GM10266 (cell line): ENCODE measurements around the gene HERPUD1.

Source experiments
- DNase-seq: peaks from one replicate; pipeline ENCODE4 v3.0.0; 2012; ENCODE audit errors: extremely low spot score
- TF ChIP-seq, protein P1 (sequence below): IDR thresholded peaks from 2 replicates; pipeline ENCODE4 v1.5.1; 2012; ENCODE audit warnings: mild to moderate bottlenecking, low read depth; ENCODE audit not compliant: control insufficient read depth, insufficient read depth; ENCODE audit errors: missing control alignments

The HERPUD1 gene

GRCh38 chr16:56888806-56889205, 43.1 kb upstream of the HERPUD1 start:
- TF ChIP-seq, protein P1, sequence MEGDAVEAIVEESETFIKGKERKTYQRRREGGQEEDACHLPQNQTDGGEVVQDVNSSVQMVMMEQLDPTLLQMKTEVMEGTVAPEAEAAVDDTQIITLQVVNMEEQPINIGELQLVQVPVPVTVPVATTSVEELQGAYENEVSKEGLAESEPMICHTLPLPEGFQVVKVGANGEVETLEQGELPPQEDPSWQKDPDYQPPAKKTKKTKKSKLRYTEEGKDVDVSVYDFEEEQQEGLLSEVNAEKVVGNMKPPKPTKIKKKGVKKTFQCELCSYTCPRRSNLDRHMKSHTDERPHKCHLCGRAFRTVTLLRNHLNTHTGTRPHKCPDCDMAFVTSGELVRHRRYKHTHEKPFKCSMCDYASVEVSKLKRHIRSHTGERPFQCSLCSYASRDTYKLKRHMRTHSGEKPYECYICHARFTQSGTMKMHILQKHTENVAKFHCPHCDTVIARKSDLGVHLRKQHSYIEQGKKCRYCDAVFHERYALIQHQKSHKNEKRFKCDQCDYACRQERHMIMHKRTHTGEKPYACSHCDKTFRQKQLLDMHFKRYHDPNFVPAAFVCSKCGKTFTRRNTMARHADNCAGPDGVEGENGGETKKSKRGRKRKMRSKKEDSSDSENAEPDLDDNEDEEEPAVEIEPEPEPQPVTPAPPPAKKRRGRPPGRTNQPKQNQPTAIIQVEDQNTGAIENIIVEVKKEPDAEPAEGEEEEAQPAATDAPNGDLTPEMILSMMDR: no peak
- peak; percentile 66 for DNase-seq

- DNase-seq: no peak
- TF ChIP-seq, protein P1: no peak
Measured at GRCh38 chr16:56889206-56889605, 42.7 kb upstream of the HERPUD1 start.

- no peak for DNase-seq
- TF ChIP-seq, protein P1: no peak
Measured at GRCh38 chr16:56891685-56892084, 40.3 kb upstream of the HERPUD1 start.

- TF ChIP-seq, protein P1: no peak
- DNase-seq: no peak
Measured at GRCh38 chr16:56892705-56893104, 39.2 kb upstream of the HERPUD1 start.

- TF ChIP-seq, protein P1: no peak
- DNase-seq: no peak
Measured at GRCh38 chr16:56894331-56894917, 37.5 kb upstream of the HERPUD1 start.

DNA sequence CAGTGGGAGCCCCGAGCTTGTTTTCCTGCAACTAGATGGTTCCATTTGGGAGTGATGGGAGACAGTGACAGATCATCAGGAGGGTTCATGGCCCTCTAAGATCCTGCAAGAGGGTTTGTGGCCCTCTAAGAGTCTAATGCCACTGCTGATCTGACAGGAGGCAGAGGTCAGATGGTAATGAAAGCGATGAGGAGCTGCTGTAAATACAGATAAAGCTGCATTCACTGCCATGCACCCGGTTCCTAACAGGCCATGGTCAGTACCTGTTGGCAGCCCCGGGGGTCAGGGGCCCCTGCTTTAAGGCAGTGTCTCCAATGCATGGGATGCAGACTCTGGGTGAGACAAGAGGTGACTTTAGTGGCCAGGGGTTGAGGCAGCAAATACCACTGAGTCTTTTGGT, 36.1 kb upstream of the HERPUD1 start:
- TF ChIP-seq, protein P1: no peak
- DNase-seq: no peak

- TF ChIP-seq, protein P1: no peak
- no peak for DNase-seq
Measured at GRCh38 chr16:56896244-56896643, 35.7 kb upstream of the HERPUD1 start.
